Right lobe of liver (tissue), 4 donors: ENCODE results near the gene NLN.

Source experiments
- POLR2A ChIP-seq: fragments of 450-650 bp; IDR thresholded peaks from one replicate; pipeline ENCODE4 v1.6.1; 2017; ENCODE audit warnings: antibody characterized with exemption, mild to moderate bottlenecking
- TF ChIP-seq, protein P1 (sequence below), 4 donors: fragments of 200-600 bp in 3 of 4; fragments of 450-650 bp in 1 of 4; IDR thresholded peaks; one replicate each; pipeline versions ENCODE4 v1.5.1 to v1.8.0; 2016 to 2022; ENCODE audit warnings: antibody characterized with exemption in 4 of 4, mild to moderate bottlenecking in 2 of 4
- donor health status: DM: no; HTN: no; CAD: no.
- donor health status: DM: no; HTN: no; CAD: no.
- donor health status: DM: no; HTN: yes; CAD: no.

DNA sequence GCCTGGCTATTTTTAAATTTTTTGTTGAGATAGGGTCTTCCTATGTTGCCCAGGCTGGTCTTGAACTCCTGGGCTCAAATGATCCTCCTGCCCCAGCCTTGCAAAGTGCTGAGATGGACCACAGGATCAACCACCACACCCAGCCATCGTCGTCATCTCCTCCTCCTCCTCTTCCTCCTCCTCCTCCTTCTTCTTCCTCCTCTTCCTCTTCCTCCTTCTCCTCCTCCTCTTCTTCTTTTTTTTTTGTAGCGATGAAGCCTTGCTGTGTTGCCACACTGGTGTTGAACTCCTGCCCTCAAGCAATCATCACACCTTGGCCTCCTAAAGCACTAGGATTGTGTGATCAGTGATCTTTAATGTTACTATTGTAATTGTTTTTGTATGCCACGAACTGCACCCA lies 155.0 kb downstream of the NLN start:
- no peak for TF ChIP-seq POLR2A
- TF ChIP-seq, protein P1, sequence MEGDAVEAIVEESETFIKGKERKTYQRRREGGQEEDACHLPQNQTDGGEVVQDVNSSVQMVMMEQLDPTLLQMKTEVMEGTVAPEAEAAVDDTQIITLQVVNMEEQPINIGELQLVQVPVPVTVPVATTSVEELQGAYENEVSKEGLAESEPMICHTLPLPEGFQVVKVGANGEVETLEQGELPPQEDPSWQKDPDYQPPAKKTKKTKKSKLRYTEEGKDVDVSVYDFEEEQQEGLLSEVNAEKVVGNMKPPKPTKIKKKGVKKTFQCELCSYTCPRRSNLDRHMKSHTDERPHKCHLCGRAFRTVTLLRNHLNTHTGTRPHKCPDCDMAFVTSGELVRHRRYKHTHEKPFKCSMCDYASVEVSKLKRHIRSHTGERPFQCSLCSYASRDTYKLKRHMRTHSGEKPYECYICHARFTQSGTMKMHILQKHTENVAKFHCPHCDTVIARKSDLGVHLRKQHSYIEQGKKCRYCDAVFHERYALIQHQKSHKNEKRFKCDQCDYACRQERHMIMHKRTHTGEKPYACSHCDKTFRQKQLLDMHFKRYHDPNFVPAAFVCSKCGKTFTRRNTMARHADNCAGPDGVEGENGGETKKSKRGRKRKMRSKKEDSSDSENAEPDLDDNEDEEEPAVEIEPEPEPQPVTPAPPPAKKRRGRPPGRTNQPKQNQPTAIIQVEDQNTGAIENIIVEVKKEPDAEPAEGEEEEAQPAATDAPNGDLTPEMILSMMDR (IDR thresholded peaks at IDR 0.05) = no peak
